Esophagus (tissue), 2 donors: ENCODE results near the gene AHNAK2. TPM values are rescaled to one million over a fixed set of nuclear protein-coding genes. Genes with fewer than 3 reads are reported as not detected.
"Not testable (repeated sequence)": the region's sequence is repeated elsewhere in the genome, so short reads cannot be mapped to it uniquely, and the experiment has no call there.

Source experiments
- H3K27ac ChIP-seq, 2 donors: one replicate each; pipeline ENCODE4 v1.5.1; 2013; ENCODE audit warnings: low read depth in 2 of 2, mild to moderate bottlenecking in 2 of 2, inconsistent platforms in 1 of 2, low read length in 1 of 2, moderate library complexity in 1 of 2
- H3K27me3 ChIP-seq, 2 donors: one replicate each; pipeline ENCODE4 v1.6.1; 2013; ENCODE audit warnings: low read length in 2 of 2, control low read depth in 1 of 2, mild to moderate bottlenecking in 1 of 2; ENCODE audit not compliant: insufficient read depth in 2 of 2, control insufficient read depth in 1 of 2
- H3K36me3 ChIP-seq, 2 donors: one replicate each; pipeline ENCODE4 v1.6.1; 2013; ENCODE audit warnings: low read length in 1 of 2; ENCODE audit not compliant: control insufficient read depth in 2 of 2, insufficient read depth in 2 of 2
- H3K4me1 ChIP-seq, 2 donors: one replicate each; pipeline ENCODE4 v1.6.1; 2013; ENCODE audit warnings: low read length in 1 of 2; ENCODE audit not compliant: control insufficient read depth in 2 of 2, insufficient read depth in 2 of 2
- H3K4me3 ChIP-seq, 2 donors: one replicate each; pipeline ENCODE4 v1.5.1; 2013; ENCODE audit warnings: low read length in 2 of 2, mild to moderate bottlenecking in 2 of 2, low read depth in 1 of 2, moderate library complexity in 1 of 2
- H3K9me3 ChIP-seq, 2 donors: one replicate each; pipeline ENCODE4 v1.6.1; 2013; ENCODE audit warnings: mild to moderate bottlenecking in 2 of 2, low read depth in 1 of 2, low read length in 1 of 2, moderate library complexity in 1 of 2; ENCODE audit not compliant: control insufficient read depth in 2 of 2, insufficient read depth in 1 of 2
- WGBS, 2 donors: extraction: QIAGEN DNeasy Blood & Tissue Kit; methylation state at CpG; one replicate each; pipeline ENCODE4 v1.1.7; 2013; 5-methylcytosine and 5-hydroxymethylcytosine counted together
- polyA plus RNA-seq, 2 donors: library from polyadenylated mRNA; stranded (reverse); fragments of 200-250 nt; gene quantifications; one replicate each; pipeline ENCODE4 v1.2.3, GENCODE V29; 2013
- donor health status: healthy with polysubstance abuse.
- donor health status: Bipolar disorder and iron deficiency.

AHNAK2 gene
- polyA plus RNA-seq, 2 donors: 67.4 to 104 TPM

DNA sequence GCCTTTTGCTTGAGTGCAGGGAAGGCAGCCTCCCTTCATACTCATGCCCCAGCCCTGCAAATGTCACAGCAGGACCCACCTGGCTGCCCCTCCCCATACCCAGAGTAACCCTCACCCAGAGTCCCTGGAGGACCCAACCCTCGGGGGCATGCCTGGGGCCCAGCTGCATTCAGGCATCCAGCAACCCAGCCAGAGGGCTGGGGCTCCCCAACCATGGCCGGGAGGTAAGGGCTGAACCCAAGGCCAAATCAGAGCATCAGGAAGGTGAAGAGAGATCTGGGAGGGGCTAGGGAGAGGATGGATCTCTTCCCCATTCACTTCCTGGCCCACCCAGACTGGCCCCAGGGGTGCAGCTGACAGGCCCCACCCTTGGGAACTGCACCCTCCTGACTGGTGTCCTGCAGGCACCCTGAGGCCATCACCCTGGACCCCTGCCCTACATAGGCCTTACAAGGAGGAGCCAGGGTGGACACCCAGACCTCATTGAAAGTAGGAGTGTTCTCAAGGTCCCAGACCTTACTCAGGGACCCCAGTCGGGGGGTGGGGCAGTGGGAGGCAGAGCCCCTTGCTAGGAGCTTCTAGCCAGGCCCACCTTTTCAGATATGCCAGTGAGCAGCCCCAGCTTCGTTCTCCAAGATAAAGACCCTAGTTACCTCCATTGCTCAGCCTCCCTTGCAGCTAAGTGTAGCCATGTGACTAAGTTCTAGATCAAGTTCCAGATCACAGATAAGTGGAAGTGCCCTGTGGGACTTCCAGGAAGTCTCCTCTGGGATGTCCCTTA lies 54.3 kb downstream of the AHNAK2 start:
- Histone ChIP-seq H3K9me3 (peaks cover 0 to 5% of the 10 kb centered on the region in 2 donors), H3K4me1 (no peaks in the 10 kb centered on the region), H3K4me3 (no peak overlapping the region), H3K36me3 (no peaks in the 10 kb centered on the region), H3K27ac (no peak overlapping the region), H3K27me3 (no peaks in the 10 kb centered on the region)
- 92 to 93% methylated on average over 4 of the region's 4 CpGs for WGBS, 2 donors

DNA sequence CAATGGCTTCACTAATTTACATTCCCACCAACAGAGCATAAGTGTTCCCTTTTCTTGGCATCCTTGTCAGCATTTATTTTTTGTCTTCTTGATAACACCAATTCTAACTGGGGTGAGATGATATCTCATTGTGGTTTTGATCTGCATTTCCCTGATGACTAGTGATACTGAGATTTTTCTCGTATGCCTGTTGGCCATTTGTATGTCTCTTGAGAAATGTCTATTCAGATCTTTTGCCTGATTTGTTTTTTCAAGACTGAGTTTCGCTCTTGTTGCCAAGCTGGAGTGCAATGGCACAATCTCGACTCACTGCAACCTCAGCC lies 58.2 kb downstream of the AHNAK2 start:
- no peak overlapping the region for H3K4me3 ChIP-seq

DNA sequence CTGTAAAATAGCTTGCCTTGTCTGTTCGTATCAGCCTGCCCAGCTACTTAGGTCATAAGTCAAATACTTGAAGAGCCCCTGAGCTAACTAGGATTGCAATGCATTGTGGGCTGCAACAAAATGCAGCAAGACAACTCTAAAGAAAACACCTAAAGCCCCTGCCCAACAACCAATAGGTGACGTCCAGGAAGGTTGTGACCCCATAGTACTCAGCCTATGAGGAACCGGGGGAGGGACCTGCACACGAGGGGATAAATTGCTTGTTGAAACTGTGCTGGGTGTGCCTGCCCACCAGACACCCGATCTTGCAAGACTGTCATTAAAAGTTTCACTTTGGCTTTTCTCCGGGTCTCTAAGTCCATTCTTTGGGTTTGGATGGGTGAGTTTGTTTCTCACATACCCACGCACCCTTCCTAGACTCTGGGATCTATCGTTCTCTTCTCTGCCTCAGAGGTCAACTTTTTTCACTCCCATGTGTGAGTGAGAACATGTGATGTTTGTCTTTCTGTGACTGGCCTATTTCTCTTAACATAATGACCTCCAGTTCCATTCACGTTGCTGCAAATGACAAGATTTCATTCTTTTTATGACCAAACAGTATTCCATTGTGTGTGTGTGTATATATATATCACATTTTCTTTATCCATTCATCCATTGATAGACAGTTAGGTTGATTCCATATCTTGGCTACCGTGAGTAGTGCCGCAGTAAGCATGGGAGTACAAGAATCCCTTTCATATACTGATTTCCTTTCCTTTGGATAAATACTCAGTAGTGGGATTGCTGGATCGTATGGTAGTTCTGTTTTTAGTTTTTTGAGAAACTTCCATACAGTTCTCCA lies 58.8 kb downstream of the AHNAK2 start:
- H3K27ac ChIP-seq, H3K4me3 ChIP-seq, H3K36me3 ChIP-seq, H3K27me3 ChIP-seq, H3K9me3 ChIP-seq, H3K4me1 ChIP-seq: not testable (repeated sequence)
- WGBS, 2 donors: 76% methylated on average over 12 of the region's 12 CpGs

More for the DNA sequence above, 58.2 kb downstream of the AHNAK2 start:
- 57 to 58% methylated on average over 3 of the region's 3 CpGs for WGBS, 2 donors
- Histone ChIP-seq H3K9me3 (peaks cover 0 to 5% of the 10 kb centered on the region in 2 donors), H3K27ac (no peak overlapping the region), H3K36me3 (no peaks in the 10 kb centered on the region), H3K27me3 (no peaks in the 10 kb centered on the region), H3K4me1 (no peaks in the 10 kb centered on the region)

DNA sequence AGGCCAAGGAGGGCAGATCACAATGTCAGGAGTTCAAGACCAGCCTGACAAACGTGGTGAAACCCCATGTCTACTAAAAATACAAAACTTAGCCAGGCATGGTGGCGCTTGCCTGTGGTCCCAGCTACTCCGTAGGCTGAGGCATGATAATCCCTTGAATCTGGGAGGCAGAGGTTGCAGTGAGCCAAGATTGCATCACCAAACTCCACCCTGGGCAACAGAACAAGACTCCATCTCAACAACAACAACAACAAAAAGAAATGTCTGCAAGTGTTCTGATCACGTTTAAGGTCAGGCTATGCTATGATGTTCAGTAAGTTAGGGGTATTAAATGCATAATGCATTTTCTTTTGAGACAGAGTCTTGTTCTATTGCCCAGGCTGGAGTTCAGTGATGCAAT lies 60.2 kb downstream of the AHNAK2 start:
- H3K27ac ChIP-seq: no peak overlapping the region
- no peaks in the 10 kb centered on the region for H3K27me3 ChIP-seq
- no peak overlapping the region for H3K4me3 ChIP-seq
- no peaks in the 10 kb centered on the region for H3K36me3 ChIP-seq
- 45 to 47% methylated on average over 4 of the region's 4 CpGs for WGBS, 2 donors
- no peaks in the 10 kb centered on the region for H3K9me3 ChIP-seq
- H3K4me1 ChIP-seq: no peaks in the 10 kb centered on the region

DNA sequence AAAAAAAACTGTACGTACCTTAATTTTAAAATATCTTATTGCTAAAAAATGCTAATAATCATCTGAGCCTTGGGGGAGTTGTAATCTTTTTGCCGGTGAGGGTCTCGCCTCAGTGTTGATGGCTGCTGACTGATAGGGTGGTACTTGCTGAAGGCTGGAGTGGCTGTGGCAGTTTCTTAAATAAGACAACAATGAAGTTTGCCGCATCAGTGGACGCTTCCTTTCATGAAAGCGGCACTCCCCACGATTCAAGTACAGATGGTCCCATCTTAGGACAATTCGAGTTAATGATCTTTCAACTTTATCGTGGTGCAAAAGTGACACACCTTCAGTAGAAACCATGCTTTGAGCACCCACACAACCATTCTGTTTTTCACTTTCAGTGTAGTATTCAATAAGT lies 61.1 kb downstream of the AHNAK2 start:
- Histone ChIP-seq H3K27me3 (no peaks in the 10 kb centered on the region), H3K27ac (no peak overlapping the region), H3K9me3 (peaks cover 0 to 2% of the 10 kb centered on the region in 2 donors), H3K4me1 (no peaks in the 10 kb centered on the region), H3K36me3 (no peaks in the 10 kb centered on the region), H3K4me3 (no peak overlapping the region)
- 90 to 93% methylated on average over 9 of the region's 9 CpGs for WGBS, 2 donors

DNA sequence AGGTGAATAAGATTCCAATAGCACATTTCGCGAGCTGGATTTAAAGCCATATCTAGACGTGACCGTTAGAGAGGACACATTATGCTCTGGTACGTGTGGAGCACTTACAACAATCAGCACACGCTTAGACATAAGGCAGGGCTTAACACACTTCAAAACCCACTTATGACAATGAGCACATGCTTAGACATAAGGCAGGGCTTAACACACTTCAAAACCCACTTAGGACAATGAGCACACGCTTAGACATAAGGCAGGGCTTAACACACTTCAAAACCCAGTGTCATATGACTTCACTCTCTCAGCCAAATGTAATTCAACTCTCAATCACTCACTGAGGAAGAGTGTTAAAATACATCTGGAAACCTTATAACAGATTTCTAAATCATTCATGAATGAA lies 64.7 kb downstream of the AHNAK2 start:
- H3K27ac ChIP-seq: no peak overlapping the region
- peaks cover 0 to 2% of the 10 kb centered on the region in 2 donors for H3K9me3 ChIP-seq
- no peaks in the 10 kb centered on the region for H3K4me1 ChIP-seq
- no peaks in the 10 kb centered on the region for H3K27me3 ChIP-seq
- 89 to 92% methylated on average over 7 of the region's 7 CpGs for WGBS, 2 donors
- no peaks in the 10 kb centered on the region for H3K36me3 ChIP-seq
- H3K4me3 ChIP-seq: no peak overlapping the region

DNA sequence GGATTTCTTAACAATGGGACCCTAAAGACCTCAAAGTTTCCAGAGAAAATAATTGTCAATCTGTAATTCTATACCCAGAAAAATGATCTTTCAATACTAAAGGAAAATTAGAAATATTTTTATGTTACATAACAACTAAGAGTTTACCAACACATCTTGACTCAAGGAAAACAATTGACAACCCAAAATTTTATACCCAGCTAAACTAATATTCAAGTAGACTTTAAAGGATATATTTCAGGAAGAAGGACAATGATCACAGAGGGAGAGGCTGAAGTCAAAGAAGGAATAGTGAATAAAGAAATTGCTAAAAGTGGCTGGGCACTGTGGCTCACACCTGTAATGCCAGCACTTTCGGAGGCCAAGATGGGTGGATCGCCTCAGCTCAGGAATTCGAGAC lies 66.1 kb downstream of the AHNAK2 start:
- no peaks in the 10 kb centered on the region for H3K27me3 ChIP-seq
- 83 to 85% methylated on average over 3 of the region's 3 CpGs for WGBS, 2 donors
- peaks cover 0 to 2% of the 10 kb centered on the region in 2 donors for H3K9me3 ChIP-seq
- H3K4me3 ChIP-seq: no peak overlapping the region
- H3K27ac ChIP-seq: no peak overlapping the region
- H3K36me3 ChIP-seq: no peaks in the 10 kb centered on the region
- H3K4me1 ChIP-seq: no peaks in the 10 kb centered on the region

DNA sequence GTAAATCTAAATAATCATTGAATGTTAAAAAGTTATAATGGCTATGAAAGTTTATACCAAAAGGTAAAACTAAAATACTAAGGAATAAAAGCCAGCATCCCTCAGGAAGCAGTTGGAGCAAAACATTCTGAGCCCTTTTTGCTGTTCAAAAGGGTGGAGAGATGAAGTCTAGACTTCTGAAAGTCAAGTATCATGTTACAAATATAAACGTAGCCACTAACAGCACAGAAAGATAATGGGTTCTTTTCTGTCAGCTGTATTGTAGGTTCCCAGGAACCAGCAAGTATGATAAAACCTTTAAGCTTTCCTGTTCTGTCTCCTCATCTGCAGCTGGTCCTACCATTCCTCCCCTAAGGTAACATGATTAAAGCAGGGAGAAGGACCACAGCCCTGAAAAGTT lies 69.9 kb downstream of the AHNAK2 start:
- H3K27ac ChIP-seq: no peak overlapping the region

DNA sequence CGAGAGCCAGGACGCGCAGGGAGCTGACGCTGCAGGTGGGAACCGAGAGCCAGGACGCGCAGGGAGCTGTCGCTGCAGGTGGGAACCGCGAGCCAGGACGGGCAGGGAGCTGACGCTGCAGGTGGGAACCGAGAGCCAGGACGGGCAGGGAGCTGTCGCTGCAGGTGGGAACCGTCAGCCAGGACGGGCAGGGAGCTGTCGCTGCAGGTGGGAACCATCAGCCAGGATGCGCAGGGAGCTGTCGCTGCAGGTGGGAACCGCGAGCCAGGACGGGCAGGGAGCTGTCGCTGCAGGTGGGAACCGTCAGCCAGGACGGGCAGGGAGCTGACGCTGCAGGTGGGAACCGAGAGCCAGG lies 72.6 kb downstream of the AHNAK2 start:
- H3K9me3 ChIP-seq, H3K4me1 ChIP-seq, H3K36me3 ChIP-seq, H3K4me3 ChIP-seq, H3K27me3 ChIP-seq, H3K27ac ChIP-seq: not testable (repeated sequence)
- WGBS, 2 donors: 71 to 74% methylated on average over 25 to 28 of the region's 28 CpGs

More for the DNA sequence above, 69.9 kb downstream of the AHNAK2 start:
- Histone ChIP-seq H3K9me3 (peaks cover 0 to 2% of the 10 kb centered on the region in 2 donors), H3K36me3 (no peaks in the 10 kb centered on the region), H3K27me3 (no peaks in the 10 kb centered on the region), H3K4me1 (no peaks in the 10 kb centered on the region), H3K4me3 (no peak overlapping the region)
- WGBS, 2 donors: 4 to 17% methylated on average over 1 of the region's 1 CpG
